Neural cell (in vitro differentiated cells): Measurements from ENCODE around the gene CADM1. TPM values are rescaled to one million over a fixed set of nuclear protein-coding genes. Genes with fewer than 3 reads are reported as not detected.

Source experiments
- H2AFZ ChIP-seq: fragments of 200-600, 300-800 bp; sonication (generic), shearing (Covaris generic); 2 replicates; pipeline ENCODE4 v1.6.0; 2014; ENCODE audit warnings: low read depth, mild to moderate bottlenecking, antibody characterized with exemption, low read length, moderate library complexity
- H3F3A ChIP-seq: fragments of 200-600 bp; shearing (Covaris generic); 2 replicates; pipeline ENCODE4 v1.6.1; 2016; ENCODE audit warnings: mild to moderate bottlenecking, moderate library complexity, mixed read lengths, antibody characterized with exemption, low read length; ENCODE audit not compliant: insufficient read depth, poor library complexity, severe bottlenecking
- H3K27ac ChIP-seq: fragments of 200-600, 300-800 bp; sonication (generic), shearing (Covaris generic); 2 replicates; pipeline ENCODE4 v1.5.1; 2014; ENCODE audit warnings: mild to moderate bottlenecking, low read length, moderate library complexity
- H3K27me3 ChIP-seq: fragments of 300-800, 200-600 bp; sonication (generic), shearing (Covaris generic); 2 replicates; pipeline ENCODE4 v1.6.0; 2014; ENCODE audit warnings: mild to moderate bottlenecking, low read depth, low read length, moderate library complexity; ENCODE audit not compliant: insufficient read depth
- H3K36me3 ChIP-seq: fragments of 300-800, 200-600 bp; sonication (generic), shearing (Covaris generic); 2 replicates; pipeline ENCODE4 v1.5.1; 2014; ENCODE audit warnings: mild to moderate bottlenecking, antibody characterized with exemption, low read length, moderate library complexity; ENCODE audit not compliant: insufficient read depth
- H3K4me2 ChIP-seq: fragments of 300-800, 200-600 bp; sonication (generic), shearing (Covaris generic); 2 replicates; pipeline ENCODE4 v1.6.0; 2014; ENCODE audit warnings: mild to moderate bottlenecking, low read length
- H3K4me3 ChIP-seq: fragments of 300-800, 200-600 bp; sonication (generic), shearing (Covaris generic); 2 replicates; pipeline ENCODE4 v1.5.1; 2014; ENCODE audit warnings: mild to moderate bottlenecking, low read length, moderate library complexity
- H3K79me2 ChIP-seq: fragments of 200-600 bp; shearing (Covaris generic); replicated peaks from 2 replicates; pipeline ENCODE4 v1.6.0; 2014; ENCODE audit warnings: mild to moderate bottlenecking, low read length, moderate library complexity; ENCODE audit not compliant: insufficient read depth
- H3K9ac ChIP-seq: fragments of 300-800, 200-600 bp; sonication (generic), shearing (Covaris generic); 2 replicates; pipeline ENCODE4 v1.6.1; 2016; ENCODE audit warnings: mild to moderate bottlenecking, low read length, mixed read lengths
- H3K9me2 ChIP-seq: fragments of 200-600 bp; shearing (Covaris generic); 2 replicates; pipeline ENCODE4 v1.6.1; 2016; ENCODE audit warnings: mild to moderate bottlenecking, low read length, mixed read lengths; ENCODE audit not compliant: insufficient read depth
- H3K9me3 ChIP-seq: fragments of 200-600, 300-800 bp; sonication (generic), shearing (Covaris generic); 2 replicates; pipeline ENCODE4 v1.6.1; 2016; ENCODE audit warnings: mild to moderate bottlenecking, mixed run types, low read length, moderate library complexity, mixed read lengths
- H4K20me1 ChIP-seq: fragments of 200-600 bp; shearing (Covaris generic); 2 replicates; pipeline ENCODE4 v1.6.1; 2016; ENCODE audit warnings: mild to moderate bottlenecking, mixed run types; ENCODE audit not compliant: insufficient read depth
- CTCF ChIP-seq: fragments of 450-650 bp; IDR thresholded peaks from 2 replicates; pipeline ENCODE4 v1.5.1; 2014; ENCODE audit warnings: antibody characterized with exemption, mild to moderate bottlenecking, moderate library complexity; ENCODE audit not compliant: poor library complexity, severe bottlenecking
- EP300 ChIP-seq: fragments of 450-650 bp; conservative IDR thresholded peaks from 2 replicates; pipeline ENCODE4 v1.6.1; 2014; ENCODE audit warnings: antibody characterized with exemption, mild to moderate bottlenecking, moderate library complexity; ENCODE audit not compliant: poor library complexity, severe bottlenecking
- EZH2 ChIP-seq: fragments of 200-600, 300-800 bp; shearing (Covaris generic), sonication (generic); IDR thresholded peaks from 2 replicates; pipeline ENCODE4 v1.6.1; 2014; ENCODE audit warnings: antibody characterized with exemption, low read length, borderline replicate concordance, mild to moderate bottlenecking; ENCODE audit not compliant: insufficient read depth, poor library complexity, severe bottlenecking
- MXI1 ChIP-seq: fragments of 450-650 bp; conservative IDR thresholded peaks from 2 replicates; pipeline ENCODE4 v1.6.1; 2014; ENCODE audit warnings: antibody characterized with exemption, mild to moderate bottlenecking; ENCODE audit not compliant: poor library complexity, severe bottlenecking
- POLR2AphosphoS5 ChIP-seq: IDR thresholded peaks from 2 replicates; pipeline ENCODE4 v1.6.1; 2012
- RAD21 ChIP-seq: fragments of 450-650 bp; conservative IDR thresholded peaks from 2 replicates; pipeline ENCODE4 v1.6.1; 2014; ENCODE audit warnings: antibody characterized with exemption, mild to moderate bottlenecking, moderate library complexity
- SMC3 ChIP-seq: fragments of 450-650 bp; conservative IDR thresholded peaks from 2 replicates; pipeline ENCODE4 v1.6.1; 2014; ENCODE audit warnings: antibody characterized with exemption, mild to moderate bottlenecking, moderate library complexity; ENCODE audit not compliant: poor library complexity
- TAF1 ChIP-seq: IDR thresholded peaks from 2 replicates; pipeline ENCODE4 v1.6.1; 2012; ENCODE audit warnings: low read depth
- polyA plus RNA-seq: library from polyadenylated mRNA; depleted of rRNA; stranded (reverse); fragments of >200 nt; gene quantifications from 2 replicates; pipeline ENCODE4 v1.2.3, GENCODE V29; 2014
- TF ChIP-seq, protein P1 (sequence below): IDR thresholded peaks from 2 replicates; pipeline ENCODE4 v1.6.1; 2012; ENCODE audit warnings: borderline replicate concordance

Gene CADM1
- polyA plus RNA-seq, 1 donor from 2014 or later, result 92.1 TPM

DNA sequence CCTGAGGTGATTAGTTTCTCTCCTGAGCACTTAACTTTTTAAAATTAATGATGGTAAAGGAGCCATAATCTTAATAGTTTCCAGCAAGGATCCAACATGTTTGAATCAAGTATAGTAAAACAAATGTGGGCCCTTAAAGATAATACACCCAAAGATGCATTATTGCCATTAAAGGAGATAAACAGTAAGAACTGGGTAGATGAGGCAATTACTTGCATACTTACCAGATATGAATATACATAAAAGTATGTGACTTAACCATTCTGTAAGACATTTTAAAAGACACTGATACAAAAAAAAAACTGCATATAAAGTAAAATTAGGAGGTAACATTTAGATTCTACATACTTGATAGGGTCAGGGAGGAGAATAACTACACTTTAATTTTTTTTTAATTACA, 48.2 kb downstream of the CADM1 start:
- Histone ChIP-seq H3K27ac (no peak overlapping the region), H3K36me3 (no peaks in the 10 kb centered on the region), H4K20me1 (no peaks in the 10 kb centered on the region), H3F3A (no peaks in the 10 kb centered on the region), H3K9ac (no peak overlapping the region), H3K27me3 (no peaks in the 10 kb centered on the region), H3K79me2 (peaks cover 33% of the 10 kb centered on the region), H2AFZ (no peak overlapping the region), H3K4me2 (no peak overlapping the region), H3K9me3 (no peaks in the 10 kb centered on the region), H3K4me3 (no peak overlapping the region), H3K9me2 (no peaks in the 10 kb centered on the region)
- TF ChIP-seq RAD21, result no peak
- TF ChIP-seq CTCF, result no peak
- TF ChIP-seq, protein P1, sequence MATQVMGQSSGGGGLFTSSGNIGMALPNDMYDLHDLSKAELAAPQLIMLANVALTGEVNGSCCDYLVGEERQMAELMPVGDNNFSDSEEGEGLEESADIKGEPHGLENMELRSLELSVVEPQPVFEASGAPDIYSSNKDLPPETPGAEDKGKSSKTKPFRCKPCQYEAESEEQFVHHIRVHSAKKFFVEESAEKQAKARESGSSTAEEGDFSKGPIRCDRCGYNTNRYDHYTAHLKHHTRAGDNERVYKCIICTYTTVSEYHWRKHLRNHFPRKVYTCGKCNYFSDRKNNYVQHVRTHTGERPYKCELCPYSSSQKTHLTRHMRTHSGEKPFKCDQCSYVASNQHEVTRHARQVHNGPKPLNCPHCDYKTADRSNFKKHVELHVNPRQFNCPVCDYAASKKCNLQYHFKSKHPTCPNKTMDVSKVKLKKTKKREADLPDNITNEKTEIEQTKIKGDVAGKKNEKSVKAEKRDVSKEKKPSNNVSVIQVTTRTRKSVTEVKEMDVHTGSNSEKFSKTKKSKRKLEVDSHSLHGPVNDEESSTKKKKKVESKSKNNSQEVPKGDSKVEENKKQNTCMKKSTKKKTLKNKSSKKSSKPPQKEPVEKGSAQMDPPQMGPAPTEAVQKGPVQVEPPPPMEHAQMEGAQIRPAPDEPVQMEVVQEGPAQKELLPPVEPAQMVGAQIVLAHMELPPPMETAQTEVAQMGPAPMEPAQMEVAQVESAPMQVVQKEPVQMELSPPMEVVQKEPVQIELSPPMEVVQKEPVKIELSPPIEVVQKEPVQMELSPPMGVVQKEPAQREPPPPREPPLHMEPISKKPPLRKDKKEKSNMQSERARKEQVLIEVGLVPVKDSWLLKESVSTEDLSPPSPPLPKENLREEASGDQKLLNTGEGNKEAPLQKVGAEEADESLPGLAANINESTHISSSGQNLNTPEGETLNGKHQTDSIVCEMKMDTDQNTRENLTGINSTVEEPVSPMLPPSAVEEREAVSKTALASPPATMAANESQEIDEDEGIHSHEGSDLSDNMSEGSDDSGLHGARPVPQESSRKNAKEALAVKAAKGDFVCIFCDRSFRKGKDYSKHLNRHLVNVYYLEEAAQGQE, result no peak
- TF ChIP-seq EP300, result no peak
- no peak for TF ChIP-seq POLR2AphosphoS5
- no peak for TF ChIP-seq SMC3
- TF ChIP-seq TAF1, result no peak
- TF ChIP-seq MXI1, result no peak
- no peak for TF ChIP-seq EZH2

- no peaks in the 10 kb centered on the region for H3F3A ChIP-seq
- H3K9me3 ChIP-seq, result no peaks in the 10 kb centered on the region
- H3K79me2 ChIP-seq, result peaks cover 30% of the 10 kb centered on the region
- H3K4me3 ChIP-seq, result no peak overlapping the region
- no peak overlapping the region for H3K4me2 ChIP-seq
- no peak overlapping the region for H2AFZ ChIP-seq
- H3K9me2 ChIP-seq, result no peaks in the 10 kb centered on the region
- no peaks in the 10 kb centered on the region for H3K27me3 ChIP-seq
- H3K9ac ChIP-seq, result no peak overlapping the region
- TF ChIP-seq EZH2, result no peak
- TF ChIP-seq TAF1, result no peak
- no peak for TF ChIP-seq EP300
- no peak for TF ChIP-seq POLR2AphosphoS5
- no peak for TF ChIP-seq MXI1
- TF ChIP-seq RAD21, result no peak
- H3K27ac ChIP-seq, result no peak overlapping the region
- no peaks in the 10 kb centered on the region for H4K20me1 ChIP-seq
- no peaks in the 10 kb centered on the region for H3K36me3 ChIP-seq
These were observed 48.6 kb downstream of the CADM1 start for GRCh38 chr11:115455613-115456012.

GRCh38 chr11:115454525-115454924, 49.7 kb downstream of the CADM1 start:
- H3K36me3 ChIP-seq, result no peaks in the 10 kb centered on the region
- no peak overlapping the region for H3K4me3 ChIP-seq
- H3K9me3 ChIP-seq, result no peaks in the 10 kb centered on the region
- no peak overlapping the region for H3K27ac ChIP-seq
- TF ChIP-seq MXI1 (no peak), EP300 (no peak), POLR2AphosphoS5 (no peak), RAD21 (no peak)
- TF ChIP-seq, protein P1, result no peak
- no peaks in the 10 kb centered on the region for H3F3A ChIP-seq
- no peak overlapping the region for H3K4me2 ChIP-seq
- H3K79me2 ChIP-seq, result peaks cover 19% of the 10 kb centered on the region
- H3K27me3 ChIP-seq, result no peaks in the 10 kb centered on the region
- no peaks in the 10 kb centered on the region for H3K9me2 ChIP-seq
- H2AFZ ChIP-seq, result no peak overlapping the region
- no peak overlapping the region for H3K9ac ChIP-seq
- H4K20me1 ChIP-seq, result no peaks in the 10 kb centered on the region
